ENCODE measurements around the gene PRMT9.
A peak's percentile ranks its signal among the peaks of the same experiment; 100 is the strongest.

PRMT9 gene

GRCh38 chr4:147683717-147684700 is at the start of gene PRMT9:
TSS of gene PRMT9 (minus strand) at chr4:147684163. CDS start at chr4:147683987, 176 bp downstream.
- peak; percentile 98 for DNase-seq (ENCODE audit: low spot score)

GRCh38 chr4:147732518-147733235 is 48.7 kb upstream of the PRMT9 start:
- DNase-seq (ENCODE audit: low spot score) = peak; percentile 68

GRCh38 chr4:147731580-147732517 is 47.9 kb upstream of the PRMT9 start, which contains the start of gene ARHGAP10:
TSS of gene ARHGAP10 (plus strand) at chr4:147732088. CDS start at chr4:147732302, 214 bp downstream.
- DNase-seq (ENCODE audit: low spot score) = peak; percentile 91

GRCh38 chr4:147730333-147730732 is 46.4 kb upstream of the PRMT9 start:
- DNase-seq (ENCODE audit: low spot score) = no peak

GRCh38 chr4:147727476-147728028 is 43.6 kb upstream of the PRMT9 start:
- DNase-seq (ENCODE audit: low spot score) = no peak

GRCh38 chr4:147725673-147726072 is 41.7 kb upstream of the PRMT9 start:
- no peak for DNase-seq (ENCODE audit: low spot score)

- no peak for DNase-seq (ENCODE audit: low spot score)
These were observed 40.7 kb upstream of the PRMT9 start for GRCh38 chr4:147724468-147725201.

- DNase-seq (ENCODE audit: low spot score) = peak; percentile 43
These were observed 39.4 kb upstream of the PRMT9 start for GRCh38 chr4:147723326-147723725.

GRCh38 chr4:147717878-147718277 is 33.9 kb upstream of the PRMT9 start:
- DNase-seq (ENCODE audit: low spot score) = no peak

GRCh38 chr4:147714575-147715401 is 30.8 kb upstream of the PRMT9 start:
- peak; percentile 90 for DNase-seq (ENCODE audit: low spot score)

GRCh38 chr4:147709999-147710398 is 26.0 kb upstream of the PRMT9 start:
- no peak for DNase-seq (ENCODE audit: low spot score)

- DNase-seq (ENCODE audit: low spot score) = peak; percentile 63
These were observed 24.1 kb upstream of the PRMT9 start for GRCh38 chr4:147707892-147708672.

- DNase-seq (ENCODE audit: low spot score) = no peak
These were observed 20.9 kb upstream of the PRMT9 start for GRCh38 chr4:147704846-147705245.

- DNase-seq (ENCODE audit: low spot score) = no peak
These were observed 12.9 kb upstream of the PRMT9 start for GRCh38 chr4:147696866-147697265.

- DNase-seq (ENCODE audit: low spot score) = no peak
These were observed 9.3 kb upstream of the PRMT9 start for GRCh38 chr4:147693218-147693617.

- no peak for DNase-seq (ENCODE audit: low spot score)
These were observed 7.9 kb upstream of the PRMT9 start for GRCh38 chr4:147691820-147692219.

- DNase-seq (ENCODE audit: low spot score) = no peak
These were observed 5.1 kb upstream of the PRMT9 start for GRCh38 chr4:147689067-147689466.

GRCh38 chr4:147683188-147683591 is 773 bp downstream of the PRMT9 start:
- DNase-seq (ENCODE audit: low spot score) = peak; percentile 63

GRCh38 chr4:147682755-147683154 is 1.2 kb downstream of the PRMT9 start:
- no peak for DNase-seq (ENCODE audit: low spot score)

All from GM03348 (cell line).